ENCODE measurements around the gene KIF5A.
"Not testable (repeated sequence)": the region's sequence is repeated elsewhere in the genome, so short reads cannot be mapped to it uniquely, and the experiment has no call there.

KIF5A gene

GRCh38 chr12:57549909-57550640, at the start of gene KIF5A:
Gene KIF5A (plus strand): TSS chr12:57550044. CDS start chr12:57550272, 228 bp downstream.
- DNase-seq, result no peak

DNA sequence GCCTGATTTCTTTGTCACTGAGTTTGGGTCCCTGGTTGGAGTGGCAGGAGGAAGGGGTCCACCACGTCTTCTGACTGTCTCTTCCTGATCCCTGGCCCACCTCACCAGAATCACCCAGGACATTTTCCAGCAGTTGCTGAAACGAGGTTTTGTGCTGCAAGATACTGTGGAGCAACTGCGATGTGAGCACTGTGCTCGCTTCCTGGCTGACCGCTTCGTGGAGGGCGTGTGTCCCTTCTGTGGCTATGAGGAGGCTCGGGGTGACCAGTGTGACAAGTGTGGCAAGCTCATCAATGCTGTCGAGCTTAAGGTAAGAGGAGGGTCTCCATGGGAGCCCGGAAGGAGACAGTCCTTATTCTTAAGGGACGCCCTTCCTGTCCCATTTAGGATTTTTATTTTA, 49.6 kb upstream of the KIF5A start:
- DNase-seq, result no peak

DNA sequence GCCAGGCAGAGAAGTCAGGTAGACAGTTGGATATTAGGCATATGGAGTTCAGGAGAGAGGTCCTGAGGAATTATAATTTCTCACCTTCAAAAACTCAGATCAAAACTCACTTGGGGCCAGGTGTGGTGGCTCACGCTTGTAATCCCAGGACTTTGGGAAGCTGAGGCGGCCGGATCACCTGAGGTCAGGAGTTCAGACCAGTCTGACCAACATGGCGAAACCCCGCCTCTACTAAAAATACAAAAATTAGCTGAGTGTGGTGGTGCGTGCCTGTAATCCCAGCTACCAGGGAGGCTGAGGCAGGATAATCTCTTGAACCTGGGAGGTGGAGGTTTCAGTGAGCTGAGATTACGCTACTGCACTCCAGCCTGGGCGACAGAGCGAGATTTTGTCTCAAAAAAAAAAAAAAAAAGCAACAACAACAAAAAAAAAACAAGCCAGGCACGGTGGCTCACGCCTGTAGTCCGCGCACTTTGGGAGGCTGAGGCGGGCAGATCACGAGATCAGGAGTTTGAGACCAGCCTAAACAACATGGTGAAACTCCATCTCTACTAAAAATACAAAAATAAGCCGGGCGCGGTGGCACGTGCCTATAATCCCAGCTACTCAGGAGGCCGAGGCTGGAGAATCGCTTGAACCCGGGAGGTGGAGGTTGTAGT, 47.4 kb upstream of the KIF5A start:
- DNase-seq, result not testable (repeated sequence)

GRCh38 chr12:57506541-57506940, 43.3 kb upstream of the KIF5A start:
- not testable (repeated sequence) for DNase-seq

GRCh38 chr12:57507796-57508195, 42.0 kb upstream of the KIF5A start:
- not testable (repeated sequence) for DNase-seq

DNA sequence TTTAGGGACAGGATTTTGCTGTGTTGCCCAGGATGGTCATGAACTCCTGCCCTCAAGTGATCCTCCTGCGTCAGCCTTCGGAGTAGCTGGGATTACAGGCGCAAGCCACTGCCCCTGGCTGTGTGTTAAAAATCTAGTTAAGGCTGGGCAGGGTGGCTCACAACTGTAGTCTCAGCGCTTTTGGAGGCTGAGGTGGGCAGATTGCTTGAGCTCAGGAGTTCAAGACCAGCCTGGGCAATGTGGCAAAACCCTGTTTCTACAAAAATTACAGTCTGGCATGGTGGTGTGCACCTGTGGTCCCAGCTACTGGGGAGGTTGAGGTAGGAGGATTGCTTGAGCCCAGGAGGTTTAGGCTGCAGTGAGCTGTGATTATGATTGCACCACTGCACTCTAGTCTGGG, 38.7 kb upstream of the KIF5A start:
- DNase-seq, result no peak

DNA sequence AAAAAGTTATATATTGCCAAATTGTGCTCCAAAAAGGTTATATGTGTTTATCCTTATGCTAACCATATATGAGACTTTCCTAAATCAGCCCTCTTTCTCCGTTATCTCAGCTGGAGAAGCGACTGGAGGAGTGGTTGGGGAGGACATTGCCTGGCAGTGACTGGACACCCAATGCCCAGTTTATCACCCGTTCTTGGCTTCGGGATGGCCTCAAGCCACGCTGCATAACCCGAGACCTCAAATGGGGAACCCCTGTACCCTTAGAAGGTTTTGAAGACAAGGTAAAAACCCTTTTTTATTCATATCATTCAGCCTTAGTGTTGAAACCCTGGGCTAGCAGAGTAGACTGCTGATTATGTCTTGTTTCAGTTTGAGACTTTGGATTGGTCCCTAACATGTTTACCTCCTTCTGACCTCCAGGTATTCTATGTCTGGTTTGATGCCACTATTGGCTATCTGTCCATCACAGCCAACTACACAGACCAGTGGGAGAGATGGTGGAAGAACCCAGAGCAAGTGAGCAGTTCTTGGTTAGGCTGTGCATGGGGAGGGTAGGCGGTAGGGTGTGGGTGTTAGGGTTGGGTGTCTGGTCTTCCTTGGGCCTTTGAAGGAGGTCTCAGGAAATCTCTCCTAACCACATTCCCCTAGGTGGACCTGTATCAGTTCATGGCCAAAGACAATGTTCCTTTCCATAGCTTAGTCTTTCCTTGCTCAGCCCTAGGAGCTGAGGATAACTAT, 38.1 kb upstream of the KIF5A start:
- DNase-seq, result no peak

- no peak for DNase-seq
These were observed 37.2 kb upstream of the KIF5A start for GRCh38 chr12:57512665-57513064.

- no peak for DNase-seq
These were observed 36.6 kb upstream of the KIF5A start for GRCh38 chr12:57513266-57513665.

DNA sequence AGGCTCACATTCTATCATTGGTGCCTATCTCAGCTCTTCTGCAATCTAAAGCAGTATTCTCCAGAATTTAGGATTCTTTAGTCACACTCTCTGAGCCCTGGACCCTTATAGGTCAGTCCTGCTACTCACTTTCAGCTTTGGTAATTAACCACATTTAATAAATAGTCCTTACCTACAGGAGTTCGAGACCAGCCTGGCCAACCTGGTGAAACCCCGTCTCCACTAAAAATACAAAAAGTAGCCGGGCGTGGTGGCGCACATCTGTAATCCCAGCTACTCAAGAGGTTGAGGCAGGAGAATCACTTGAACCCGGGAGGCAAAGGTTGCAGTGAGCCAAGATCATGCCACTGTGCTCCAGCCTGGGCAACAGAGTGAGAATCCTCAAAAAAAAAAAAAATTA, 36.2 kb upstream of the KIF5A start:
- not testable (repeated sequence) for DNase-seq

- not testable (repeated sequence) for DNase-seq
These were observed 35.6 kb upstream of the KIF5A start for GRCh38 chr12:57514246-57514645.

DNA sequence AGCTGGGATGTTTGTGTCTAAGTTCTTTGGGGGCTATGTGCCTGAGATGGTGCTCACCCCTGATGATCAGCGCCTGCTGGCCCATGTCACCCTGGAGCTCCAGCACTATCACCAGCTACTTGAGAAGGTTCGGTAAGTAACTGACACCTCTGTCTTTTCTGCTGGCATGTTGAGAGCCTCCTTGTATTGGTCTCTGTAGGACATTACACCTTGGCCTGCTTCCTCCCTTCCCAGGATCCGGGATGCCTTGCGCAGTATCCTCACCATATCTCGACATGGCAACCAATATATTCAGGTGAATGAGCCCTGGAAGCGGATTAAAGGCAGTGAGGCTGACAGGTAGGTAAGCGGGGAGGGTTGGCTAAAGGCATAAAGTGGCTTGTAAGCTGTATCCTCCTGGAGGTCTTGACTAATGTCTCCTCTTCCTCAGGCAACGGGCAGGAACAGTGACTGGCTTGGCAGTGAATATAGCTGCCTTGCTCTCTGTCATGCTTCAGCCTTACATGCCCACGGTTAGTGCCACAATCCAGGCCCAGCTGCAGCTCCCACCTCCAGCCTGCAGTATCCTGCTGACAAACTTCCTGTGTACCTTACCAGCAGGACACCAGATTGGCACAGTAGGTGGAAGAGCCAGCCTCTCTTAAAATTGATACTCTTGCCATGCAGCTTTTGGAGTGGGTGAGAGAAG, 35.0 kb upstream of the KIF5A start:
- no peak for DNase-seq

GRCh38 chr12:57515408-57515933, 34.4 kb upstream of the KIF5A start:
- DNase-seq, result no peak

DNA sequence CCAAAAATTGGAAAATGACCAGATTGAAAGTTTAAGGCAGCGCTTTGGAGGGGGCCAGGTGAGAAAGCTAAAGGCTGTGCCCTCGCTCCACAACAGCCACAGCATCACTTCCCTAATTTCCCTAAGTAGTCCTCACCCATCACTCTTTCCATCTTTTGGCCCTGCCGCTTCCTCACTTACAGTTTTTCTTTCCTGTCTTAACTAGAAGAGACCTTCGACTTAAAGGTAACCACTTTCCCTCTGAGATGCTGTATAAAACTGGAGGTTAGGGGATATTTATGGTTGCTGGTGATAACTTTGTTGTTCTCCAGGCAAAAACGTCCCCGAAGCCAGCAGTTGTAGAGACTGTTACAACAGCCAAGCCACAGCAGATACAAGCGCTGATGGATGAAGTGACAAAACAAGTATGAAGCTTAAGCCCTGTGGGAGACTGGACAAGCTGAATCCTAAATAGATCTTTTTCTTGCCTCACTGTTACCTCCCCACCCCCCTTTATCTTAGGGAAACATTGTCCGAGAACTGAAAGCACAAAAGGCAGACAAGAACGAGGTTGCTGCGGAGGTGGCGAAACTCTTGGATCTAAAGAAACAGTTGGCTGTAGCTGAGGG, 33.8 kb upstream of the KIF5A start:
- DNase-seq, result no peak

GRCh38 chr12:57516617-57517153, 33.2 kb upstream of the KIF5A start:
- DNase-seq, result no peak

- no peak for DNase-seq
These were observed 32.7 kb upstream of the KIF5A start for GRCh38 chr12:57517187-57517586.

- DNase-seq, result not testable (repeated sequence)
These were observed 32.1 kb upstream of the KIF5A start for GRCh38 chr12:57517718-57518117.

DNA sequence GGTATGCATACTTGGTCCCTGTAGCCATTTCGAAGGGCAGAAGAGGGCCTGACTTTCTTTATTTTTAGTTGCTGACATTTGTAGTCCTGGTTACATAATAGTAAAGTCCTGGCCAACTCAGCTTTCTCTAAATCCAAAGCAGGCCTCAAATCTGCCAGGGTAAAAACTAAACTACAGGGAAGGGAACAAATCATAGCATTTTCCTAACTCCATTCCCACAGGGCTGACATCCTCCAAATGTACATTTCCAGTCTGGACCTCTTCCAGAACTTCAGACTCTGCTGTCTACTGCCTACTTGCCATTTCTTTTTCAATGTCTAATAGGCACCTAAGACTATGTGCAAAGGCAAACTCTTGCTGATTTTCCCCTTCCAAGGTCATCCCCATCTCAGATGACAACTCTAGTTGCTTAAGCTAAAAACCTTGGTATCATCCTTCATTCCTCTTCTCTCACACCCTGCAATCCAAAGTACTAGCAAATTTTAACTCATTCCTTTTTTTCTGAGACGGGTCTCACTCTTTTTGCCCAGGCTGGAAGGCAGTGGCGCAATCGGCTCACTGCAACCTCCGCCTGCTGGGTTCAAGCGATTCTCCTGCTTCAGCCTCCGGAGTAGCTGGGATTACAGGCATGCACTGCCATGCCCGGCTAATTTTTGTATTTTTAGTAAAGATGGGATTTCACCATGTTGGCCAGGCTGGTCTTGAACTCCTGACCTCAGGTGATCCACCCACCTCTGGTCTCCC, 31.5 kb upstream of the KIF5A start:
- DNase-seq, result no peak

DNA sequence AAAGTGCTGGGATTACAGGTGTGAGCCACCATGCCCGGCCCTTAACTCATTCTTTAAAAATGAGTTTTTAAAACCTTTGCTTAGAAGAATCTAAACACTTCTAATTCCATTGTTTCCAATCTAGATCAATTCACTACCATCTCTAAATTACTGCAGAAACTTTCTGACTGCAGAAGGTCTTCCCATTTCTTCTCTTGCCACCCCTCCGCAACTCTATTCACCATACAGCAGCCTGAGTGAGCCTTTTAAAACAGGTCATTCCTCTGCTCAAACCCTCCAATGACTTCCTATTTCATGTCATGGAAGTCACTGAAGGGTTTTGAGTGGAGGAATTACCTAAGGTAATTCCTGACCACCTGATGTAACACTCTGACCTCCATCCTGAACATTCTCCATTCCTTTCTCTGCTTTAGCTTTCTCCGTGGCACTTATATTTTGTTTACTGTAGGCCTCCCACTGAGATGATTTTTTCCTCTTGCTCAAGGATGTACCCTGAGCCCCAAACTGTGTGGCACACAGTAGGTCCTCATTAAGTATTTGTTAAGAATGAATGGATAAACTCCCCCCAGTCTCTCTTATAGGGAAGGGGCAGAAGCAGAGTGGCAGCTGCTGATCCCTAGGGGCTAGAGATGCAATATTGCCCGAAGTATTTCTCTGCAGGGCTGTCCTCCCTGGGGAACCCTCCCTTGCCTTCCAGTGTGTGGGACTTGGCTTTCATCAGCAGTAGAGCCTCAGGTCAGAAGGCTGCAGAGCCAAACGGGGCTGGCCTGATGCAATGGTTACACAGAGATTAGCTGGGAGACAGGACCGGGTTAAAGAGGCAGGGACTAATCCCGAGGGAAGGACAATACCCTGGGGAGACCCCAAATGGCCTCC, 30.7 kb upstream of the KIF5A start:
- DNase-seq, result peak; percentile 34

DNA sequence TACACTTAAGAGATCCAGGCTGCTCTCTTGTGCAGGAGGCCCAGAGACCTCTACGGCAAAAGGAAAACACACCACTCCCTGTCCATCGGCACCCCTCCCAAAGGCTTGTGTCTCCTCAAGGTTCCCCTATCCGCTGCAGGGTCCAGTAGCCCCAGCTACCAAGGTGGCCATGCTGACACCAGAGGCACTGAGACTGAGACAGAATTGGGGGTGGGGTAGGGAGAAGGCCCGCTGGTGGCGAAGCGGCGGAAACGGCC, 30.1 kb upstream of the KIF5A start:
- no peak for DNase-seq
